Measurements from ENCODE around the gene DAGLA. TPM values are rescaled to one million over a fixed set of nuclear protein-coding genes. Genes with fewer than 3 reads are reported as not detected.

DAGLA gene
- total and polyA plus RNA-seq, 2 experiments from 2014 or later: 7.4 to 8.9 TPM

DNA sequence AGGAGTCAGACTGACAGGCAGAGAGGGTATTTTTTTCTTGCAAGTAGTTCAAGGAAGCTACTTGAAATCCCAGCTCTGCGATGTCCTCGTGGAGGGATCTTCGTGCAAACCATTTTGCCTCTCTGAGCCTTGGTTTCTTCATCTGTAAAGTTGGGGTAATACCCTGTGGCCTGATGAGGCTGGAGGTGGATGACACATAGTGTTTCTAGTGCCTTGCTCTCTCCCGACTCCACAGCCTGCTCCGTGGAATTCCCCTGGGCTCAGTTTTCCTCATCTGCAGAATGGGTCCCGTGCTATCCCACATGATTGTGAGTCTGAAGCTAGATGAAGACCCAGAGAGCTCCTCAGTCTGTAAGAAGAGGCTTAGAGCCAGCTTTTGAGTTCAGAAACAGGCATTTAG, 32.7 kb downstream of the DAGLA start:
- Histone ChIP-seq H3K4me1 (ENCODE audit: insufficient read depth) (peaks cover 8% of the 10 kb centered on the region), H2AFZ (no peak overlapping the region), H4K20me1 (ENCODE audit: insufficient read depth, poor library complexity, severe bottlenecking) (peaks cover 2% of the 10 kb centered on the region), H3K27me3 (no peaks in the 10 kb centered on the region), H3K79me2 (peaks cover 9% of the 10 kb centered on the region), H3K4me3 (no peak overlapping the region), H3K27ac (no peak overlapping the region), H3K4me2 (no peak overlapping the region), H3K36me3 (replicated peaks; ENCODE audit: insufficient read depth, low read depth) (no peaks in the 10 kb centered on the region), H3K9me2 (replicated peaks; ENCODE audit: insufficient read depth) (no peaks in the 10 kb centered on the region), H3K9me3 (ENCODE audit: low read depth) (no peaks in the 10 kb centered on the region)
- WGBS (ENCODE audit: low lambda C conversion rate, missing lambda C conversion rate): 96% methylated on average over 6 of the region's 6 CpGs
- TF ChIP-seq EZH2 (IDR thresholded peaks at IDR 0.05; ENCODE audit: borderline replicate concordance) (no peak), EZH2phosphoT487 (IDR thresholded peaks at IDR 0.05; ENCODE audit: low read depth, severe bottlenecking, unreplicated experiment) (no peak)
- TF ChIP-seq, protein P1, sequence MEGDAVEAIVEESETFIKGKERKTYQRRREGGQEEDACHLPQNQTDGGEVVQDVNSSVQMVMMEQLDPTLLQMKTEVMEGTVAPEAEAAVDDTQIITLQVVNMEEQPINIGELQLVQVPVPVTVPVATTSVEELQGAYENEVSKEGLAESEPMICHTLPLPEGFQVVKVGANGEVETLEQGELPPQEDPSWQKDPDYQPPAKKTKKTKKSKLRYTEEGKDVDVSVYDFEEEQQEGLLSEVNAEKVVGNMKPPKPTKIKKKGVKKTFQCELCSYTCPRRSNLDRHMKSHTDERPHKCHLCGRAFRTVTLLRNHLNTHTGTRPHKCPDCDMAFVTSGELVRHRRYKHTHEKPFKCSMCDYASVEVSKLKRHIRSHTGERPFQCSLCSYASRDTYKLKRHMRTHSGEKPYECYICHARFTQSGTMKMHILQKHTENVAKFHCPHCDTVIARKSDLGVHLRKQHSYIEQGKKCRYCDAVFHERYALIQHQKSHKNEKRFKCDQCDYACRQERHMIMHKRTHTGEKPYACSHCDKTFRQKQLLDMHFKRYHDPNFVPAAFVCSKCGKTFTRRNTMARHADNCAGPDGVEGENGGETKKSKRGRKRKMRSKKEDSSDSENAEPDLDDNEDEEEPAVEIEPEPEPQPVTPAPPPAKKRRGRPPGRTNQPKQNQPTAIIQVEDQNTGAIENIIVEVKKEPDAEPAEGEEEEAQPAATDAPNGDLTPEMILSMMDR (IDR thresholded peaks at IDR 0.05; ENCODE audit: poor library complexity): no peak
- no peak for DNase-seq (ENCODE audit: low spot score)

DNA sequence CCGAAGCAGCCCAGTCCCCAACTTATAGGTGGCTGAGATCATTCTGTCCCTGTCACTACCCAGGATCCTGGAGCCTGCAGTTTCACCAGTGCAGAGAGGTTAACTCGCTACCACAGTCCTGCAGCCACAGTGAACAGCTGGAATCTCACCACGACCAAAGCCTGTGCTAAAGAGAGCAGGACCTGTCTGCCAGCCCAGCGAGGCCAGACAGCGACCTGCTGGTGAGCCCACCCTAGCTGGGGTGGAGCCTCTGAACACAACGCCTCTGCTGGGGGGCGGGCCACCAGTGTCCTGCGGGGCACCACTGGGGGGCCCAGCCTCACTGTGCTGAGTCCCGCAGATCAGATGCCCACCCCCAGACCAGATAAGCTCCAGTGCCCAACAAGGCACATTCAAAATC, 33.3 kb downstream of the DAGLA start:
- no peaks in the 10 kb centered on the region for H3K27me3 ChIP-seq
- no peak overlapping the region for H2AFZ ChIP-seq
- peaks cover 7% of the 10 kb centered on the region for H3K79me2 ChIP-seq
- TF ChIP-seq, protein P1 (IDR thresholded peaks at IDR 0.05; ENCODE audit: poor library complexity): no peak
- no peak for TF ChIP-seq EZH2phosphoT487 (IDR thresholded peaks at IDR 0.05; ENCODE audit: low read depth, severe bottlenecking, unreplicated experiment)
- TF ChIP-seq EZH2 (IDR thresholded peaks at IDR 0.05; ENCODE audit: borderline replicate concordance): no peak
- no peaks in the 10 kb centered on the region for H3K36me3 ChIP-seq (replicated peaks; ENCODE audit: insufficient read depth, low read depth)
- no peak for DNase-seq (ENCODE audit: low spot score)
- no peaks in the 10 kb centered on the region for H4K20me1 ChIP-seq (ENCODE audit: insufficient read depth, poor library complexity, severe bottlenecking)
- peaks cover 14% of the 10 kb centered on the region for H3K4me1 ChIP-seq (ENCODE audit: insufficient read depth)
- no peaks in the 10 kb centered on the region for H3K9me3 ChIP-seq (ENCODE audit: low read depth)
- H3K27ac ChIP-seq: no peak overlapping the region
- H3K4me3 ChIP-seq: no peak overlapping the region
- no peaks in the 10 kb centered on the region for H3K9me2 ChIP-seq (replicated peaks; ENCODE audit: insufficient read depth)
- 67% methylated on average over 9 of the region's 9 CpGs for WGBS (ENCODE audit: low lambda C conversion rate, missing lambda C conversion rate)
- no peak overlapping the region for H3K4me2 ChIP-seq

DNA sequence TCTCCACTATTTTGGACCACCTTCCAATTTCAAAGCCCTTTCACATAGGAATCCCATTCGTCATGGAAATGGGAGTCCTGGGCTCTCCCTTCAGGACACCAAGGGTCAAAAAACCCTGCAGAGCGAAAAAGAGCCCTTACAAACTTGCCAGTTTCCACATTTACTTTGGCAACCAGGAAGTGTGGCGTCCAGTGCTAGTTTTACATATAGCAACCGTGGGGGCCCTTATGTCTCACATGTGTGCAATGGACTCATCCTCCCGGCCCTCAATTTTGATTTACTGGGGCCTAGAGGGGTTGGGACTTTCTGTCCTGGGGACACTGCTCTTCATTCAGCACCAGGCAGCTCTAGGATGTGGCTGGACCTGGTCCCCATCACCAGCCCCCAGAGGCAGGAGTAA, 33.7 kb downstream of the DAGLA start:
- DNase-seq (ENCODE audit: low spot score): no peak
- H3K9me2 ChIP-seq (replicated peaks; ENCODE audit: insufficient read depth): no peaks in the 10 kb centered on the region
- H3K27me3 ChIP-seq: no peaks in the 10 kb centered on the region
- H3K79me2 ChIP-seq: peaks cover 7% of the 10 kb centered on the region
- H3K36me3 ChIP-seq (replicated peaks; ENCODE audit: insufficient read depth, low read depth): no peaks in the 10 kb centered on the region
- no peak overlapping the region for H3K27ac ChIP-seq
- no peak overlapping the region for H2AFZ ChIP-seq
- H3K4me2 ChIP-seq: no peak overlapping the region
- peaks cover 14% of the 10 kb centered on the region for H3K4me1 ChIP-seq (ENCODE audit: insufficient read depth)
- no peaks in the 10 kb centered on the region for H3K9me3 ChIP-seq (ENCODE audit: low read depth)
- H4K20me1 ChIP-seq (ENCODE audit: insufficient read depth, poor library complexity, severe bottlenecking): no peaks in the 10 kb centered on the region
- TF ChIP-seq, protein P1 (IDR thresholded peaks at IDR 0.05; ENCODE audit: poor library complexity): no peak
- TF ChIP-seq EZH2phosphoT487 (IDR thresholded peaks at IDR 0.05; ENCODE audit: low read depth, severe bottlenecking, unreplicated experiment) (no peak), EZH2 (IDR thresholded peaks at IDR 0.05; ENCODE audit: borderline replicate concordance) (no peak)
- H3K4me3 ChIP-seq: no peak overlapping the region
- WGBS (ENCODE audit: low lambda C conversion rate, missing lambda C conversion rate): 79% methylated on average over 4 of the region's 5 CpGs

DNA sequence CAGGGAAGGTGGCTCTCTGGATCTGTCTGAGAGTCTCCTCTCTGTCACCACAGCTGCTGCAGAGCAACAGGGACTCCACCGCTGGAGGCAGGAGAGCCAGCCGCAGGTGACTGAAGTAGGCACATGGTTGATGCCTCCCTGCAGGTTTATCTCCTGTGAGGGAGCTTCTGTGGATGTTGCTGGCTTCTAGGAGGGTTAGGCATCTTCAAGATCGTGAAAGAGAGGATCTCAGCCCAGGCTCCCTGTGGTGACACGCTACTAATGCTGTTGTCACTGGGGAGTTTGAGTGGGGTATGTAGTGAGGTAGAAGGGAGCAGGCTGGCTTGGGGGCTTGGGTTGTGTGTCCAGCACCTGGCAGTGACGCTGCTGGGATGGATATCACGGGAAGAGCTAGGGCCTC, 34.1 kb downstream of the DAGLA start:
- TF ChIP-seq EZH2phosphoT487 (IDR thresholded peaks at IDR 0.05; ENCODE audit: low read depth, severe bottlenecking, unreplicated experiment) (no peak), EZH2 (IDR thresholded peaks at IDR 0.05; ENCODE audit: borderline replicate concordance) (no peak)
- TF ChIP-seq, protein P1 (IDR thresholded peaks at IDR 0.05; ENCODE audit: poor library complexity): no peak
- Histone ChIP-seq H3K79me2 (peaks cover 7% of the 10 kb centered on the region), H3K4me2 (no peak overlapping the region), H3K27me3 (no peaks in the 10 kb centered on the region), H3K9me3 (ENCODE audit: low read depth) (no peaks in the 10 kb centered on the region), H3K4me1 (ENCODE audit: insufficient read depth) (peaks cover 14% of the 10 kb centered on the region), H3K36me3 (replicated peaks; ENCODE audit: insufficient read depth, low read depth) (no peaks in the 10 kb centered on the region), H2AFZ (no peak overlapping the region), H3K9me2 (replicated peaks; ENCODE audit: insufficient read depth) (no peaks in the 10 kb centered on the region), H4K20me1 (ENCODE audit: insufficient read depth, poor library complexity, severe bottlenecking) (no peaks in the 10 kb centered on the region), H3K27ac (no peak overlapping the region), H3K4me3 (no peak overlapping the region)
- no peak for DNase-seq (ENCODE audit: low spot score)
- 75% methylated on average over 6 of the region's 6 CpGs for WGBS (ENCODE audit: low lambda C conversion rate, missing lambda C conversion rate)

Data from hepatocyte (in vitro differentiated cells).